MG63 (cell line): ENCODE measurements around the gene HNRNPF. TPM values are rescaled to one million over a fixed set of nuclear protein-coding genes. Genes with fewer than 3 reads are reported as not detected.

Experiments used
- DNase-seq: peaks from one replicate; pipeline ENCODE4 v3.0.0-alpha.2; 2020
- H3K27me3 ChIP-seq: fragments of 250-450 bp; sonication (Bioruptor Pico); 2 replicates; pipeline ENCODE4 v1.5.1; 2020; ENCODE audit warnings: mild to moderate bottlenecking, moderate library complexity
- H3K36me3 ChIP-seq: fragments of 250-450 bp; sonication (Bioruptor Pico); 2 replicates; pipeline ENCODE4 v1.5.1; 2020; ENCODE audit warnings: mild to moderate bottlenecking, moderate library complexity
- H3K4me3 ChIP-seq: fragments of 250-450 bp; sonication (Bioruptor Pico); 2 replicates; pipeline ENCODE4 v1.5.1; 2020; ENCODE audit warnings: mild to moderate bottlenecking, moderate library complexity
- H3K9me3 ChIP-seq: fragments of 250-450 bp; sonication (Bioruptor Pico); 2 replicates; pipeline ENCODE4 v1.5.1; 2020; ENCODE audit warnings: mild to moderate bottlenecking, moderate library complexity
- total RNA-seq: library from RNA; depleted of rRNA; stranded (reverse); fragments of >200 nt; shearing (Covaris generic); gene quantifications from 2 replicates; pipeline ENCODE4 v1.2.3, GENCODE V29; 2014; ENCODE audit warnings: low replicate concordance

HNRNPF gene
- total RNA-seq, 1 experiment from 2014 or later, result 286 TPM

GRCh38 chr10:43374194-43374593, 34.8 kb downstream of the HNRNPF start:
- H3K4me3 ChIP-seq, result no peak overlapping the region
- H3K36me3 ChIP-seq, result no peaks in the 10 kb centered on the region
- H3K27me3 ChIP-seq, result no peaks in the 10 kb centered on the region
- no peak for DNase-seq
- H3K9me3 ChIP-seq, result no peaks in the 10 kb centered on the region

GRCh38 chr10:43373461-43373860, 35.5 kb downstream of the HNRNPF start:
- no peak for DNase-seq

DNA sequence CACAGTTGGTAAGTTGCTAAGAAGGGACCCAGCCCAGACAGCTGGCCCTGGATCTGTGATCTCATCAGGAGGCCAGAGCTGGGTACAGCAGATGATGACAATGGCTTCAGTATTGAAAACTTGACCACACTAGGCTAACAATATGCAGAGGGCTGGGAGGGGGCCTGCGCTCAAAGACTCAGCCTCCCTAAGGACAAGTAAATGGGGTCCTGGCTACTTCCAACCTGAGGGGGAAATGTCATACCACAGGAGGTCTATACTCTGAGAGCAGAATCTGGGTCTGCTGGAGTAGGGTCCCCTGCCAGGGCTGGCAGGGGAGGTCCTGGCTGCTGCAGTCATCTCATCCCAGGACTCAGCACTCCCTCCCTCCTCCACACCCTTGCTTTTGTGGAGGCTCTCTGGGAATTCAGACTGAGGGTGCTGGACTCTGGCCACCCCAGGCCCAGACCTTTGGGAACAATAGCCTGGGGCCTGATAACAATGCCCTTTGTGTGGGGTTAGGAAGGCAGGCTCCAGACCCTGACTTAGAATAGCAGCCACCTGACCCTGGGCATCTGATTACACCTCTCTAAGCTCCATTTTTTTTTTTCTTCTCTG, 36.1 kb downstream of the HNRNPF start:
- H3K36me3 ChIP-seq, result no peaks in the 10 kb centered on the region
- no peaks in the 10 kb centered on the region for H3K9me3 ChIP-seq
- no peak for DNase-seq
- H3K4me3 ChIP-seq, result no peak overlapping the region
- no peaks in the 10 kb centered on the region for H3K27me3 ChIP-seq

More at GRCh38 chr10:43373461-43373860, 35.5 kb downstream of the HNRNPF start:
- no peaks in the 10 kb centered on the region for H3K36me3 ChIP-seq
- H3K27me3 ChIP-seq, result no peaks in the 10 kb centered on the region
- H3K9me3 ChIP-seq, result no peaks in the 10 kb centered on the region
- no peak overlapping the region for H3K4me3 ChIP-seq

GRCh38 chr10:43371418-43371817, 37.6 kb downstream of the HNRNPF start, which contains the start of gene FXYD4:
TSS of gene FXYD4 (plus strand) at chr10:43371636. CDS start at chr10:43373747, 2,111 bp downstream.
- Histone ChIP-seq H3K36me3 (no peaks in the 10 kb centered on the region), H3K27me3 (no peaks in the 10 kb centered on the region)
- no peak for DNase-seq

DNA sequence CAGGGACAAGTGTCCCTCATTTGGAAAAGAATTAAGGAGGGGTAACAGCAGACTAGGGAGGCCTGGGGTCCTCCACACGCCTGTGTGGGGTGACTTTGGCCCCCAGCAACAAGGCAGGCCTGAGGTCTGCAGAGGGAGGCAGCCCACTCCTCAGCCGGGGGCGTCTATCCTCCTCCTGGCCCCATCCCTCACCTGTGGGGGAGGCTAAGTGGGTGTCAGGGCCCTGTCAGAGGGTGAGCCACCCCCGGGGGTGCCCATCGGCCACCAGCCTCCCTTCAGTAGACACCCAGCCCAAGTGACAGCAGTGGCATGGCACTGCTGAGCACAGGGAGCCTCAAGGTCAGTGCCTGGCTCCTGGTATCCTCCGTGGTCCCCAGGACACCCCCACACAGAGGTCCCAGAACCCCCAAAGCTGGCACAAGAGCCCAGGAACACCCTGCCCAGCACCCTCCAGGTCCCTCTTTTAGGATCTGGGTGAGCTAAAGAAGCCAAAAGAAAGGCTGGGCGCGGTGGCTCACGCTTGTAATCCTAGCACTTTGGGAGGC, 38.2 kb downstream of the HNRNPF start:
- no peak for DNase-seq
- H3K4me3 ChIP-seq, result no peak overlapping the region
- no peaks in the 10 kb centered on the region for H3K9me3 ChIP-seq

More at GRCh38 chr10:43371418-43371817, 37.6 kb downstream of the HNRNPF start, which contains the start of gene FXYD4:
- Histone ChIP-seq H3K4me3 (no peak within 1 kb of the TSS), H3K9me3 (no peaks in the 10 kb centered on the region)

GRCh38 chr10:43369921-43370320, 39.1 kb downstream of the HNRNPF start:
- Histone ChIP-seq H3K27me3 (no peaks in the 10 kb centered on the region), H3K4me3 (no peak overlapping the region), H3K36me3 (no peaks in the 10 kb centered on the region), H3K9me3 (no peaks in the 10 kb centered on the region)
- no peak for DNase-seq

More for the DNA sequence above, 38.2 kb downstream of the HNRNPF start:
- H3K27me3 ChIP-seq, result no peaks in the 10 kb centered on the region
- no peaks in the 10 kb centered on the region for H3K36me3 ChIP-seq

DNA sequence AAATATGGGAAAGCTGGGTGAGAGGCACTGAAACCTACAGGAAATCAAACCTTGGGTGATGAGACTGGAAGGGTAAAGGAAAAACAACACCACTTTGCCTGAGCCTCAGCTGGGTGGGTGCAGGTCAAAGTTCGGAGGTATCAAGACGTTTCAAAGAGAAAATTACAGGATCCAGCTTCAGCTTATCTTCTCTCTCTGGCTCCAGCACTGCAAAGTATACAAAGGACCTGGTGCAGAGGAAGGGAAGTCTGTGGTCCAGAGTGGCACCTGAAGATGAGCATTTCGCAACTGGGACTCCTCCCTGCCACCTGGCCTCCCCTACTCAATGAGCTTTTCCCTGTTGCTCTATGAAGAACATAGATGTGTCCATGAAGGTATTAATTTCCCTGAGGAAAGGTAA, 44.0 kb downstream of the HNRNPF start:
- H3K27me3 ChIP-seq, result no peaks in the 10 kb centered on the region
- DNase-seq, result no peak
- no peaks in the 10 kb centered on the region for H3K36me3 ChIP-seq
- H3K4me3 ChIP-seq, result no peak overlapping the region
- H3K9me3 ChIP-seq, result no peaks in the 10 kb centered on the region

DNA sequence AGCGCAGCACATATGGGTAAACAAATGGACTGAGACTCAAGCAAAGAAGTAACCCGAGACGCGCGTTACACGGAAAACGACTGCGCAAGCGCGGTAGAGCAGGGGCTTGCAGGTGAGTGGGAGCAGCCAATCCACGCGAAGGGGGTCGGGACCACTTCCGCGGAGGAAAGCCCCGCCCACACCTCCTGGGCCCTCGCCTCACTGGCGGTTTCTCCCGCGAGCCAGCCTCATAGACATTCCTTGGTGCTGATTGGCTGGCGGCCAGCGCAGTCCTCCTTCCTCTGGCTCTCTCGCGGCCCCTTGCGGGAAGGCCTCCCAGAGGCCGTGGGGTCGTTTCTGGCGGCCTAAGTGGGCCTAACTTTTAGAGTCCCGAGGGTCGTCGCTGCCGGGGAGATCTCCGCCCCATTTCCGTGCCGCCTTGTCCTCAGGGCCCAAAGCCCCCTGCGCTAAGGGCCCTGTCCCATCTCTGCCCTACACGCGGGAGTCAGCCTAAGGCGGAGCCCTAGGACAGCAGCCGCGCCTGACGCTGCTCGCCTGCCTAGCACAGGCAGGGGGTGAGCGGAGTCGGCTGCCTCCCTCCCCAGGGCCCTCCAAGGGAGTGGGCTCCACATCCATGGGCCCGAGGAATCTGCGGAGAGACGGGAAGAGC, 46.7 kb downstream of the HNRNPF start:
- Histone ChIP-seq H3K4me3 (no peak overlapping the region), H3K9me3 (no peaks in the 10 kb centered on the region), H3K27me3 (no peaks in the 10 kb centered on the region), H3K36me3 (no peaks in the 10 kb centered on the region)
- peak; percentile 8 for DNase-seq

DNA sequence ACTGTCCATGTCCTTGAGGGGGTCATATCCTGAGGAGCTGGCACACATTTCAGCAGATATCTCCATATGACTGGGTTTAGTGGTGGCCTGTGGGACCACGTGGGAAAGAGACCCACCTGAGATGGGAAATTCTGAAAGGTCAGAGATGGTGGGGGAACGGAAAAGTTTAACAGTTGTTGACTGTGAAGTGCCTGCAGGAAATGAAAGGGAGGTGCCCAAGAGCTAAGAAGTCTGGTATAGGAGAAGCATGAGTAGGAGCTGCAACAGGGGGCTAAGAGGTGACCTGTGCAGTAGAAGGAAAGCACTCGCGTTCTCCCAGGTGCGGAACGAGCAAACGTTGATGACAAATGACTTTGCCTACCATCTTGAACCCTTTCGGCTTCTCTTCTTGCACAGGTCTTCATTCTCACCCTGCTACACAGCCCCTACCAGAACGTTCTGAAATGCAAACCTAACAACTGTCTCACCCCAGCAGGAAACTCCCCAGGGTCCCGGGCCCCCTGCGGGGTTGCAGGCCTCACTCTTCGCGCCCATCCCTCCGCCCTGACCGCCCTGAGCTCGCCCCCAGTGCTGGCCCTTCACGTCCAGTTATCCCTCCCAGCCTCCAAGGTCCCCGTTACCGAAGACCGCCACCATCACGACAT, 47.3 kb downstream of the HNRNPF start:
- Histone ChIP-seq H3K4me3 (no peak overlapping the region), H3K9me3 (no peaks in the 10 kb centered on the region), H3K27me3 (no peaks in the 10 kb centered on the region), H3K36me3 (no peaks in the 10 kb centered on the region)
- DNase-seq, result no peak

DNA sequence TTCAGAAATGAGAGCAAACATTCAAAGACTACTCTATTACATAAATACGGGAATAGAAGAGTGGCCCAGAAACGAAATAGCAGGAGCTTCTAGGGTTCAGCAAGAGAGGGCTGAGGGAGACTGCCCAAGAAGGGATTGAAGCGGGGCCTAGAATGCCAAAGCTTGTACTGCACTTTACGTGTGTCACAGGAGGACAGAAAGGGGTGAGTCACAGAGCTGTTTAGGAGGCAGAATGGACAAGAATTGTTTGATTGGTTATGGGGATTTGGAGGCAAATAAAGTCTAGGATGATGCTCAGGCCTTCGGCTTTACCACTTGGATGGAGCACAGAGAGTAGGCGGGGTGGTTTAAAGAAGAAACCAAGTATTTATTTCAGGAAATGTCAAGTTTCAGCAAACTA, 48.9 kb downstream of the HNRNPF start:
- H3K27me3 ChIP-seq, result no peaks in the 10 kb centered on the region
- DNase-seq, result no peak
- no peaks in the 10 kb centered on the region for H3K36me3 ChIP-seq
- H3K9me3 ChIP-seq, result no peaks in the 10 kb centered on the region
- H3K4me3 ChIP-seq, result no peak overlapping the region

DNA sequence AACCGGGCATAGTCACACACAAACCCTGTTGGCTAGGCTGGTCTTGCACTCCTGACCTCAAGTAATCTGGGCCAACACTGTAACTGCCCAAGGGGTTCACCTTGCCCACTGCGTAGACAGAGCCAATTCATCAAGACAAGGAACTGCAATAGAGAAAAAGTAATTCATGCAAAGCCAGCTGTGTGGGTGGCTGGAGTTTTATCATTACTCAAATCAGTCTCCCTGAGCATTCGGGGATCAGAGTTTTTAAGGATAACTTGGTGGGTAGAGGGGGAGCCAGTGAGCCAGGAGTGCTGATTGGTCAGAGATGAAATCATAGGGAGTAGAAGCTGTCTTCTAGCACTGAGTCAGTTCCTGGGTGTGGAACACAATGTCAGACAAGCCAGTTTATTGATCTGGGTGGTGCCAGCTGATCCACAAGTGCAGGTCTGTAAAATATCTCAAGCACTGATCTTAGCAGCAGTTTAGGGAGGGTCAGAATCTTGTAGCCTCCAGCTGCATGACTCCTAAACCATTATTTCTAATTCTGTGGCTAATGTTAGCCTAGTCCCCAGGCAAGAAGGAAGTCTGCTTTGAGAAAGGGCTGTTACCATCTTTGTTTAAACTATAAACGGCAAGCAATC, 53.1 kb downstream of the HNRNPF start:
- no peak overlapping the region for H3K4me3 ChIP-seq
- peak; percentile 68 for DNase-seq
- no peaks in the 10 kb centered on the region for H3K36me3 ChIP-seq
- H3K9me3 ChIP-seq, result no peaks in the 10 kb centered on the region
- H3K27me3 ChIP-seq, result no peaks in the 10 kb centered on the region

DNA sequence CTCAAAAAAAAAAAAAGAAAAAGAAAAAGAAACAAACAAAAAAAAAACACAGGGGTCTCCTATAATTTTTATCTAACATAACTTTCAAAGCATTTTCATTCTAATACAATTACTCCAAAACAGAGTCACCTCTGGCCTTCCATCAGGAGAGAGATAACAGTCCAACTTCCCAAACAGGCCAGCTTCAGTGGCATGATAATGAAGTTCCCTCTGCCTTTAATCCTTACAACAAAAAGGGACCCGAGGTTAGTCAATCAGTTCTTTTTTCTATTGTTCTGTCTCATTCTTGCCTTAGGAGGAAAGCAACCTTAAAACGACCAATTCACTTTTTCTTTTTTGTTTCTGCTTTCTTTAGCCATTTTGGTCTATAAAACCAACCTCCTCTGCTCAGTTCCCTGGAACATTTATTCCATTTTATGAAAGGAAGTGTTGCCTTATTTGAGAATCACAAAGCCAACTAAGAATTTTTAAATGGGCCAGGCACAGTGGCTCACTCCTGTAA, 54.1 kb downstream of the HNRNPF start:
- H3K36me3 ChIP-seq, result no peaks in the 10 kb centered on the region
- no peak for DNase-seq
- no peaks in the 10 kb centered on the region for H3K27me3 ChIP-seq
- H3K9me3 ChIP-seq, result no peaks in the 10 kb centered on the region
- H3K4me3 ChIP-seq, result no peak overlapping the region

GRCh38 chr10:43354330-43354635, 54.7 kb downstream of the HNRNPF start:
- no peak for DNase-seq
- H3K36me3 ChIP-seq, result no peaks in the 10 kb centered on the region
- no peaks in the 10 kb centered on the region for H3K9me3 ChIP-seq
- no peaks in the 10 kb centered on the region for H3K27me3 ChIP-seq
- no peak overlapping the region for H3K4me3 ChIP-seq

DNA sequence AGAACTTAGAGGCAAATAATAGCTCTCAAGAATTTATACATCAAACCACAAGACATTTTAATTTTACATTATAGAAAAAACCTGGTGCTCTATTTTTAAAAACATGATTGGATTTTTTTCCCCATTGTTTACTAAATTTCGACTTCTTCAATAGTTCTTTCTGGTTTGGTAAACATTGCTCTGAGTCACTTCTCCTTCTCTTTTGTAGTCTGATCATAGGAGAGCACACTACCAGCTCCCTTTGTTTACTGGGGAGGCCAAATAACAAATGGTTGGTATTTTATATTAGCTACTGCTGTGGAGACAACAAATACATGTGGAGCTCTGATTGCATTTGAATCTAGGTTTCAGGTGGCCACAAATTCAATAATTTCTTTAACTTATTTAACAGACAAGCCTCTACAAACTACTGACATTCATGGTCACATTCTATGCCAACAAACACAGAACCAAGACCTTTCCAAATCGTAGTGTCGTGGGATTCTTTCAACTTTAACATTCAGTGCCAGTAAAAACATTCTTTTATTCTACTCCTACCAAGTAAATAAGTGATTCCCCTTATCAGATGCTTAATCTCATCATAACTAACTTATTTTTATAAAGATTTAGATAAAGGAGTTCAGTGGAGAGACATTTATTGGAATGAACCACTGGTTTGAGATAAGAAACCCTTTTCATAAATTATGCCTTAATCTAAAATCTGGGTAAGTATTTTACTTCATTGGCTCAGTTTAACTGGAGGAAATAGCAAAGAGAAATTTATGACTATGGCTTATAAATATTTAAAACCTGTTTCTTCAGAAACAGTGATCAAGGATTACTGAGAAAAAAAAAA, 55.3 kb downstream of the HNRNPF start:
- Histone ChIP-seq H3K36me3 (no peaks in the 10 kb centered on the region), H3K27me3 (no peaks in the 10 kb centered on the region)
- no peak for DNase-seq

DNA sequence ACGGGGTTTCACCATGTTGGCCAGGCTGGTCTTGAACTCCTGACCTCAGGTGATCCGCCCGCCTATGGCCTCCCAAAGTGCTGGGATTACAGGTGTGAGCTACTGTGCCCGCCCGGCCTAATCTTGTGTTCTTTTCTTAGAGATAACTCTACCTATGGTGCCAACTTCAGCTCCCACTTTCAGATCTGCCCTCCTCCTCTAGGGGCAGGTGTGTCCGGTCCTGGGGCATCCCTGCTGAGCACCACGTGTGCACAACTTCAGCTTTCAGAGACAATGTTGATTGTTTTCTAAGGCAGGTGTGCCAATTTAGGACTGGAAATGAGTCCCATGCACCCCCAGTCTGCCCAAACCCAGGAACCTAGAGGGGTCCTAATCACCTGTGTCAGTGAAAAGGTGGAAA, 56.0 kb downstream of the HNRNPF start:
- H3K4me3 ChIP-seq, result no peak overlapping the region
- no peaks in the 10 kb centered on the region for H3K27me3 ChIP-seq
- no peak for DNase-seq
- H3K36me3 ChIP-seq, result no peaks in the 10 kb centered on the region
- no peaks in the 10 kb centered on the region for H3K9me3 ChIP-seq

More for the DNA sequence above, 55.3 kb downstream of the HNRNPF start:
- H3K4me3 ChIP-seq, result no peak overlapping the region
- H3K9me3 ChIP-seq, result no peaks in the 10 kb centered on the region

GRCh38 chr10:43351301-43351700, 57.7 kb downstream of the HNRNPF start:
- no peaks in the 10 kb centered on the region for H3K9me3 ChIP-seq
- H3K36me3 ChIP-seq, result no peaks in the 10 kb centered on the region
- H3K4me3 ChIP-seq, result no peak overlapping the region
- no peaks in the 10 kb centered on the region for H3K27me3 ChIP-seq
- no peak for DNase-seq
